ENCODE measurements around the gene CST9L. TPM values are rescaled to one million over a fixed set of nuclear protein-coding genes. Genes with fewer than 3 reads are reported as not detected.

The CST9L gene
- not detected for total RNA-seq

- no peak for DNase-seq (ENCODE audit: low spot score)
Measured at GRCh38 chr20:23568320-23568970, at the start of gene CST9L. CST9L (minus strand) TSS chr20:23568484; CDS start chr20:23568450, 34 bp downstream.

GRCh38 chr20:23614163-23614562 lies 45.9 kb upstream of the CST9L start:
- no peak for DNase-seq (ENCODE audit: low spot score)

- no peak for DNase-seq (ENCODE audit: low spot score)
Measured at GRCh38 chr20:23613676-23614075, 45.4 kb upstream of the CST9L start.

- DNase-seq (ENCODE audit: low spot score): no peak
Measured at GRCh38 chr20:23612396-23612795, 44.1 kb upstream of the CST9L start.

- no peak for DNase-seq (ENCODE audit: low spot score)
Measured at GRCh38 chr20:23609486-23610109, 41.3 kb upstream of the CST9L start.

- DNase-seq (ENCODE audit: low spot score): no peak
Measured at GRCh38 chr20:23608251-23608846, 40.1 kb upstream of the CST9L start.

- DNase-seq (ENCODE audit: low spot score): no peak
Measured at GRCh38 chr20:23607497-23608245, 39.4 kb upstream of the CST9L start.

DNA sequence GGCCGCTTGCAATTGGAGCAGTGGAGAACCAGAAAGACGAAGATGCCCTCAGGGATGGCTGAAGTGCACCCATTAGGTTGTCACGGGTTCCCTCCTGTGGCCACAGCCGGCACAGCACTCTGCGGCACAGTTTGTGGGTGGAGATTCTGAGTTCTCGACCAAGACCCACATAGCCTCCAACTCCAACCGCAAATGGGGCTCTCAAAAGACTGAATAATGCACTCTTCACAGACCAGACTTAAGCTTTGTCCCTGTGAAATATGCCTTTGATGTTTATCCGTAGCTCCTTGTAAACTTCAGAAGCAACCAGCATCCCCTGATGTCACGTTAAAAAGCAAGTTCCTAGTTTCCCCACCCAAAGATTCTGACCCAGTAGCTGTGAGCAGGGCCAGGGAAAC lies 38.4 kb upstream of the CST9L start:
- peak; percentile 85 for DNase-seq (ENCODE audit: low spot score)

DNA sequence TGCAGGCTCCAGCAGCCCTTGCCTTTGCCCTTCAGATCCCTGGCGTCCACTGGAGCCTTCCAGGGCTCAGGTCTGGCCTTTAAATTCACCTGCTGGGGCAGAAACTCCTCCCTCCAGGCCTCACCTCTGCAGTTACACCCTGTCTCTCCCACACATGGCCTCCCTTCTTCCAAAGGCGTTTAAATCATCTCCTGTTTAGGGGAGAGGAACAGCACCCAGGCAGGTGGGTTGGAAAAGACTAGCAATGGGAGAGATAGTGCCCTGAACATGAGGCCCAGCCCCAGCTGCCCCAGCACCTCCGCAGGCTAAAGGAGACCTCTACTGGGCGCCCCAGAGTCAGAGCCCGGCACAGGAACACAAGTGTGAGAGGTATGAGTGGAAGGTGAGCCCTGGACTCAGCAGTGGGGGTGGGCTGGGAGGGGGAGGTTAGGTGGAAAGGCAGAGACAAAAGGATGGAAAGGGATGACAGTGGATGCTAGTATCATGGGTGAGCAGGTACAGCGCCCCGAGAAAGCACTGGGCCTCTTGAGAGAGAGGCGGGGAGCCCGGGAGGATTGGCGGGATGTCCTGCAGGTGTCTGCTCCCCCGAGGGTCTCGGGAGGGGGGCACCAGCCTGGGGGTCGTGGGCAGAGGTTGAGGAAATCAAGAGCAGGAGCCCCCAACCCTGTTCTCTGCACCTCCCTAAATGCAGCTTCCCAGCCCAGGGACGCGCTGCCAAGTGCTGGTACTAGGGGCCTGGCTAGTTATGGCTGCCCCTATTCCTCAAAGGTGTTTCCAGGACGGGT lies 37.8 kb upstream of the CST9L start, which contains the start of gene CST9:
TSS of gene CST9 (minus strand) at position 51 of the 785 bp plus-strand sequence. CDS start 53 bp downstream, outside the sequence.
- no peak for DNase-seq (ENCODE audit: low spot score)

GRCh38 chr20:23604306-23604705 lies 36.0 kb upstream of the CST9L start:
- DNase-seq (ENCODE audit: low spot score): no peak

DNA sequence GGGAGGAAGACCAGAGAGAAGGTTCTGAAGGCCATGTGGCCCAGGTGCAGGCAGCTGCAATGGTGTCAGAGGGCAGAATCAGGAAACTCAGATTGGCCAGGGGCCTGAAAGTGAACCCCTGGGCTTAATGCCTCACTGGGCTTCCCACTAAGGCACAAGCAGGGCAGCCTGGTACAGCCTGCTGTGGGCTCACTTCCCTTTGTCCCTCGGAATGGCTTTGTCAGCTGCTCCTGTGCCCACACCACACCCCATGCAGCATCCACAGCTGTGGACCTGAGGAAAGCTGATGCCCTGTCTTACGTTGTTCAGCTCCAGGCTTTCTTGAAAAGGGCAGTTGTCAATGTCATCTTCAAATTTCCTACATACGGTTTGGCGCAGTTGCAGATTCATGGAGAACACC lies 35.0 kb upstream of the CST9L start:
- no peak for DNase-seq (ENCODE audit: low spot score)

- no peak for DNase-seq (ENCODE audit: low spot score)
Measured at GRCh38 chr20:23602699-23603098, 34.4 kb upstream of the CST9L start.

- no peak for DNase-seq (ENCODE audit: low spot score)
Measured at GRCh38 chr20:23602241-23602640, 34.0 kb upstream of the CST9L start.

DNA sequence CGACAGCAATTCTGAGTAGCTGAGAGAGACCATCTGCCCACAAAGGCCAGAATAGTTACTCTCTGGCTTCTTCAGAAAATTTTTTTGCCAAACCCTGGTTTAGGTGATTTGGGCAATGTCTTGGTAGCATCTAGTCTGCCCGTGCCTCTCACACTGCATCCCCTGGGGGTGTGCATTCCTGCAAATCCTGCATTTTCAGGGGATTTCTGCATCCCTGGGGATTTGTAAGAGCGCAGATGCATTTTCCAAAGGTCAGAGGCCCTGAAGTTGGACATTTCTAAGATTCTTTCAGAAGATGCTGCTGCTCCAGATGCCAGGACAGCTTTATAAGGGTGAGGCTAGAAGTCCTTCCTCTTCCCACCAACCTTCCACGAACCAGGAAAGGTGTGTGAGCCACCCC lies 33.4 kb upstream of the CST9L start:
- no peak for DNase-seq (ENCODE audit: low spot score)

- no peak for DNase-seq (ENCODE audit: low spot score)
Measured at GRCh38 chr20:23598481-23598880, 30.2 kb upstream of the CST9L start.

- DNase-seq (ENCODE audit: low spot score): no peak
Measured at GRCh38 chr20:23596579-23597250, 28.4 kb upstream of the CST9L start.

DNA sequence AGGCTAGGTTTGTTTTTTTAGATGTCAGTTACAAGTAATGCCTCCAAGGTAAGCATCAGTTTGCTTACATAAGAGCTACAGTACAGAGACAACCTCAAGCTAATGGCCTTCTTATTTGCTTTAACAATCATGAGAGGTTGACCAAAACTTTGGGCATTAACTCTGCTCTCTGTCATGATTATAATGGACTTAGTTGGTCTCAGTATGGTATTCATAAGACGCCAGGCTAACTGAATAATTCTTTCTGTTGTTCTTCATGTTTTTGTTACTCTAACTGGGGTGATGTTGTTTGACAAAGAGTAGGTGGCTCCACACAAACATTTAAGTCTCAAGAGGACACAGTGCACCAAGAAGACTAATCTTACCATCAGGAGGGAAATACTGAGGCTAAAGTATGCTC lies 27.7 kb upstream of the CST9L start:
- DNase-seq (ENCODE audit: low spot score): no peak

- no peak for DNase-seq (ENCODE audit: low spot score)
Measured at GRCh38 chr20:23588434-23589403, 20.4 kb upstream of the CST9L start.

GRCh38 chr20:23587631-23588030 lies 19.3 kb upstream of the CST9L start:
- DNase-seq (ENCODE audit: low spot score): no peak
